AG09309 (cell line): Measurements from ENCODE around the gene KRT15.
"Not testable (repeated sequence)": the region's sequence is repeated elsewhere in the genome, so short reads cannot be mapped to it uniquely, and the experiment has no call there.

Experiments used
- DNase-seq: peaks from one replicate; pipeline ENCODE4 v3.0.0-alpha.2; 2010; ENCODE audit warnings: low read depth
- H3K4me3 ChIP-seq: 2 replicates; pipeline ENCODE4 v1.5.1; 2011; ENCODE audit warnings: mild to moderate bottlenecking, low read depth, low read length, moderate library complexity; ENCODE audit not compliant: control insufficient read depth
- TF ChIP-seq, protein P1 (sequence below): IDR thresholded peaks from 2 replicates; pipeline ENCODE4 v1.5.1; 2011; ENCODE audit warnings: mild to moderate bottlenecking, low read depth, low read length, inconsistent platforms; ENCODE audit not compliant: insufficient read depth, control insufficient read depth; ENCODE audit errors: missing control alignments

The KRT15 gene

DNA sequence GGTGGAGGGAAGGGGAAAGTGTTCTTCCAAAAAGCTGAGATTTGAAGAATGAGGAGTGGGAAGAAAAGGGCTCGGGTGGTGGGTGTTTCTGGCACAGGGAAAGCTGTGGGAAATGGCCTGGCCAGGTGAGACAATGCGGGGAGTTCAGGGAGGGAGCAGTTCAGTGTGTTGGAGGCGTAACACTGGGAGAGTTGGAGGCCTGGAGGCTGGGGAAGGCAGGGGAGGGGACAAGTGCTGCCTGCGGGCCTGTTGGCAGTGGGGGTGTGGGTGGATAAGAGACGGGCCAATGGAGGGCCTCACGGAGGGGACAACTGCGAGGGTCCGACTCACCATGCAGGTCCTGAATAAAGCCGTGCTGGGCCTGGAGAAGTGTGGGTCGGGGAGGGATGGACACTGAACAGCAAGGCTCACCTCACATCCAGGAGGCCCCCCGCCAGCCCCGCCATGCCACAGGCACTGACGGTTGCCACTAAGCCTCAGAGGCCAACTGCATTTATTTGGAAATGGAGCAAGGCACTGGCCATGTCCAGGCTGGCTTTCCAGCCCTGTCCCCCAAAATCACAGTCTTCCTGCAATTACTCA, 27.2 kb upstream of the KRT15 start:
- H3K4me3 ChIP-seq = no peak overlapping the region
- no peak for DNase-seq
- TF ChIP-seq, protein P1, sequence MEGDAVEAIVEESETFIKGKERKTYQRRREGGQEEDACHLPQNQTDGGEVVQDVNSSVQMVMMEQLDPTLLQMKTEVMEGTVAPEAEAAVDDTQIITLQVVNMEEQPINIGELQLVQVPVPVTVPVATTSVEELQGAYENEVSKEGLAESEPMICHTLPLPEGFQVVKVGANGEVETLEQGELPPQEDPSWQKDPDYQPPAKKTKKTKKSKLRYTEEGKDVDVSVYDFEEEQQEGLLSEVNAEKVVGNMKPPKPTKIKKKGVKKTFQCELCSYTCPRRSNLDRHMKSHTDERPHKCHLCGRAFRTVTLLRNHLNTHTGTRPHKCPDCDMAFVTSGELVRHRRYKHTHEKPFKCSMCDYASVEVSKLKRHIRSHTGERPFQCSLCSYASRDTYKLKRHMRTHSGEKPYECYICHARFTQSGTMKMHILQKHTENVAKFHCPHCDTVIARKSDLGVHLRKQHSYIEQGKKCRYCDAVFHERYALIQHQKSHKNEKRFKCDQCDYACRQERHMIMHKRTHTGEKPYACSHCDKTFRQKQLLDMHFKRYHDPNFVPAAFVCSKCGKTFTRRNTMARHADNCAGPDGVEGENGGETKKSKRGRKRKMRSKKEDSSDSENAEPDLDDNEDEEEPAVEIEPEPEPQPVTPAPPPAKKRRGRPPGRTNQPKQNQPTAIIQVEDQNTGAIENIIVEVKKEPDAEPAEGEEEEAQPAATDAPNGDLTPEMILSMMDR = no peak

- no peak for DNase-seq
- TF ChIP-seq, protein P1 = no peak
- H3K4me3 ChIP-seq = no peak overlapping the region
Measured at GRCh38 chr17:41544935-41545334, 26.2 kb upstream of the KRT15 start.

DNA sequence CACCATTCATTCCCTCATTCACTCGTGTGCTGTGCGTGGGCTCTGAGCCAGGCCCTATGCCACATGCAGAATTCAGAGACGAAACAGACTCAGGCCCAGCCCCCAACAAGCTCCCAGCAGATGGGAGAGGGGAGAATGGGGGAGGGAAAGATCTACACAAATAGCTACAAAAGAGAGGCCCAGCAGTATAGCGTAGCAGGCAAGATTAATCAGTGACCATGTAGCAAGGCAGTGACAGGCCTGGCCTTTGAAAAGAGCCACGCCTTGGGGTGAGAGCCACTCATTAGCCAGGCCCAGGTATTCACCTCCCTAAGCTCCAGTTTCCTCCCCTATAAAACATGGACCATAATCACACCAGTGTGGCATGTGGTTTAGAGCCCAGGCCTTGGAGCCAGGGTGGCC, 25.8 kb upstream of the KRT15 start:
- TF ChIP-seq, protein P1 = no peak
- no peak for DNase-seq
- no peak overlapping the region for H3K4me3 ChIP-seq

- not testable (repeated sequence) for H3K4me3 ChIP-seq, DNase-seq
Measured at GRCh38 chr17:41542786-41543185, 24.1 kb upstream of the KRT15 start.

GRCh38 chr17:41542357-41542756, 23.7 kb upstream of the KRT15 start:
- H3K4me3 ChIP-seq = no peak overlapping the region
- TF ChIP-seq, protein P1 = no peak
- DNase-seq = no peak

- no peak for DNase-seq
- TF ChIP-seq, protein P1 = no peak
- no peak overlapping the region for H3K4me3 ChIP-seq
Measured at GRCh38 chr17:41540921-41541625, 22.4 kb upstream of the KRT15 start.

DNA sequence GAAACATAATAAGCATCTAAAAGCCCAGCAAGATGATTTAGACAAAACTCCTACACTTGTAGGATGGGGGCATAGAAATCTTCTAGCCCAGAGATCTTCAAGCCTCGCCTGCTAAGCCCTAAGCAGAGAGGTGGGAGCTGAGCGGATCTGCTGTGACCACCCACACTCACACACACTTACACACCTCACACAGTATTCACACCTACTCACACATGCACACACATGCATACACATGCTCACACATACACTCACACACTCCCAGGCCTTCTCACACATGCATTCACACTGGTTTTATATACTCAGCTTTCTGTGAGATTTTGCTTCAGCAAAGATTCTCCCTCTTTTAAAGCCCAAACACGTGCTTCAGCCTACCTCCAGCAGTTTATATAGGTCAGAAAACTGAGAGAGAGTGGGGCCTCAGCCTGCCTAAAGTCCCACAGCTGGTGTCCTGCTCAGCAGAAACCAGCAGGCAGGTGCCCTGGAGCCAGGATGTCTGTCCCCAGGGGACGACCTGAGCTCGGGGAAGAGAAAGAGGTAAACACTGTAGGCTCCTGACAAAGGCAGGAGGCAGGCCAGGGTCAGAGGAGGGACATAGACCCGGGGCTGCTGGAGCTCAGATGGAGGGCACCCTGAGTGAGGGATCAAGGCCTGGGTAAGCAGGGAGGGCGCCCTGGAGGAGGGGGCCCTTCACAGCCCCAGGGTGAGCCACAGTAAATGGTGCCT, 21.4 kb upstream of the KRT15 start:
- H3K4me3 ChIP-seq = no peak overlapping the region
- TF ChIP-seq, protein P1 = no peak
- no peak for DNase-seq
